AG04449 (cell line): ENCODE results near the gene HDGFL3.

Experiments
- CTCF ChIA-PET: fragments of 350-600 bp; formaldehyde crosslinking; extraction: SDS; loops from one replicate; lab custom pipeline; 2021; ENCODE audit warnings: antibody characterized with exemption; lab: Yijun Ruan, JAX
- POLR2A ChIA-PET: fragments of 400-600, 350-600 bp; formaldehyde crosslinking; extraction: SDS; loops from one replicate; lab custom pipeline; 2020; ENCODE audit warnings: antibody characterized with exemption, inconsistent platforms; lab: Yijun Ruan, JAX
- DNase-seq: peaks from one replicate; pipeline ENCODE4 v3.0.0-alpha.2; 2010; ENCODE audit warnings: low read depth, low spot score
- H3K4me3 ChIP-seq: 2 replicates; pipeline ENCODE4 v1.5.1; 2011; ENCODE audit warnings: low read depth, mild to moderate bottlenecking, control low read depth, low read length
- CTCF ChIP-seq: IDR thresholded peaks from one replicate; pipeline ENCODE4 v1.5.1; 2011; ENCODE audit warnings: mild to moderate bottlenecking, moderate library complexity, low read length, control low read depth, inconsistent platforms; ENCODE audit not compliant: insufficient read depth; ENCODE audit errors: missing control alignments

HDGFL3 gene

GRCh38 chr15:83112233-83112955 is 95.2 kb downstream of the HDGFL3 start:
- POLR2A ChIA-PET: no interaction called here
- peak; percentile 18 for TF ChIP-seq CTCF
- CTCF ChIA-PET: interaction anchor here (1.1 to 1.9 kb wide), 2 partner anchors 68 to 102 kb away, joined by 3 to 9 read pairs; partner anchors contain the start of gene C15orf40

GRCh38 chr15:83111149-83111548 is 96.5 kb downstream of the HDGFL3 start:
- no peak for TF ChIP-seq CTCF
- no peak for DNase-seq
- H3K4me3 ChIP-seq: no peak overlapping the region
- POLR2A ChIA-PET: no interaction called here
- CTCF ChIA-PET: no interaction called here

More at GRCh38 chr15:83112233-83112955, 95.2 kb downstream of the HDGFL3 start:
- DNase-seq: peak; percentile 17
- H3K4me3 ChIP-seq: no peak overlapping the region

- ChIA-PET POLR2A (no interaction called here), CTCF (no interaction called here)
- no peak for TF ChIP-seq CTCF
- H3K4me3 ChIP-seq: no peak overlapping the region
- no peak for DNase-seq
Observed at GRCh38 chr15:83110381-83110780, 97.2 kb downstream of the HDGFL3 start.

- no peak overlapping the region for H3K4me3 ChIP-seq
- POLR2A ChIA-PET: no interaction called here
- DNase-seq: no peak
- TF ChIP-seq CTCF: no peak
- CTCF ChIA-PET: interaction anchor here (1.5 kb wide), 1 partner anchor 98 kb away, joined by 4 read pairs; the partner anchor contains the start of gene C15orf40
Observed at GRCh38 chr15:83109532-83109931, 98.1 kb downstream of the HDGFL3 start.

- no peak for DNase-seq
- POLR2A ChIA-PET: interaction anchor here (1.0 kb wide), 1 partner anchor 42 kb away, joined by 3 read pairs; the partner anchor contains the start of gene BTBD1
- no peak for TF ChIP-seq CTCF
- CTCF ChIA-PET: interaction anchor here (1.5 kb wide), 1 partner anchor 97 kb away, joined by 4 read pairs; the partner anchor contains the start of gene C15orf40
- peak overlapping the region; percentile 30 for H3K4me3 ChIP-seq
Observed at GRCh38 chr15:83108266-83109219, 99.1 kb downstream of the HDGFL3 start.
